Esophagus muscularis mucosa (tissue), 4 donors: ENCODE data around the gene FGFBP1. TPM values are rescaled to one million over a fixed set of nuclear protein-coding genes. Genes with fewer than 3 reads are reported as not detected.
"Not testable (repeated sequence)": the region's sequence is repeated elsewhere in the genome, so short reads cannot be mapped to it uniquely, and the experiment has no call there.

ENCODE experiments used
- DNase-seq: peaks from one replicate; pipeline ENCODE4 v3.0.0-alpha.2; 2017; ENCODE audit errors: extremely low spot score
- H3K27ac ChIP-seq, 4 donors: fragments of 200-600 bp; sonication (generic); replicated peaks in 1 of 4; 1 replicate in 3 of 4; 2 replicates in 1 of 4; pipeline ENCODE4 v1.5.1; 2016 to 2019; ENCODE audit warnings: mild to moderate bottlenecking in 1 of 4
- H3K27me3 ChIP-seq, 4 donors: fragments of 200-600 bp; sonication (generic); one replicate each; pipeline versions ENCODE4 v1.5.1 to v1.6.0; 2016 to 2019
- H3K36me3 ChIP-seq, 4 donors: fragments of 200-600 bp; sonication (generic); one replicate each; pipeline ENCODE4 v1.5.1; 2016 to 2019
- H3K4me1 ChIP-seq, 4 donors: fragments of 200-600 bp; sonication (generic); one replicate each; pipeline ENCODE4 v1.5.1; 2016 to 2019
- H3K4me3 ChIP-seq, 4 donors: fragments of 200-600 bp; sonication (generic); 1 replicate in 2 of 4; 2 replicates in 2 of 4; pipeline ENCODE4 v1.5.1; 2016 to 2019; ENCODE audit warnings: mild to moderate bottlenecking in 4 of 4, moderate library complexity in 1 of 4
- H3K9me3 ChIP-seq, 4 donors: fragments of 200-600 bp; sonication (generic); 1 replicate in 3 of 4; 2 replicates in 1 of 4; pipeline ENCODE4 v1.5.1; 2016 to 2019
- CTCF ChIP-seq, 3 experiments: fragments of 200-600 bp in 2 of 3; fragments of 450-650 bp in 1 of 3; sonication (generic) in 2 of 3; IDR thresholded peaks; one replicate each; pipeline ENCODE4 v1.5.1; 2017 to 2019; ENCODE audit warnings: antibody characterized with exemption in 3 of 3, mild to moderate bottlenecking in 2 of 3, moderate library complexity in 1 of 3
- EP300 ChIP-seq: sonication (generic); formaldehyde crosslinking; IDR thresholded peaks from one replicate; pipeline ENCODE4 v1.6.1; 2017; ENCODE audit warnings: antibody characterized with exemption
- POLR2A ChIP-seq: fragments of 450-650 bp; IDR thresholded peaks from one replicate; pipeline ENCODE4 v1.6.1; 2017; ENCODE audit warnings: antibody characterized with exemption, moderate library complexity, mild to moderate bottlenecking, low read depth
- POLR2AphosphoS5 ChIP-seq, 2 donors: sonication (generic); formaldehyde crosslinking; IDR thresholded peaks; one replicate each; pipeline ENCODE4 v1.6.1; 2017; ENCODE audit warnings: antibody characterized with exemption in 2 of 2
- WGBS: methylation state at CpG from one replicate; pipeline ENCODE4 v1.1.5; 2018; 5-methylcytosine and 5-hydroxymethylcytosine counted together
- intact Hi-C: fragments of 100-400 bp; cut with DNase I; formaldehyde crosslinking; loops from one replicate; pipeline ENCODE4 v1.15.1; 2023
- total RNA-seq, 4 donors: library from RNA; depleted of rRNA; stranded (reverse); fragments of >200 nt; gene quantifications; one replicate each; pipeline versions ENCODE4 v1.1.0 to v1.2.1, GENCODE V29; 2016

FGFBP1 gene
- total RNA-seq, 4 donors from 2014 or later, result 0.33 to 0.92 (median 0.52) TPM; not detected in 1

- intact Hi-C loops, result no loop called here
- H3K27ac ChIP-seq, result no peak overlapping the region
- no peaks in the 10 kb centered on the region for H3K36me3 ChIP-seq
- no peak for TF ChIP-seq POLR2A
- no peak for TF ChIP-seq EP300
- H3K4me1 ChIP-seq, result peaks cover 0 to 30% (median 23%) of the 10 kb centered on the region in 4 donors
- WGBS, result 83% methylated on average over 3 of the region's 3 CpGs
- no peak overlapping the region for H3K4me3 ChIP-seq
- no peaks in the 10 kb centered on the region for H3K9me3 ChIP-seq
- no peak for DNase-seq
- no peaks in the 10 kb centered on the region for H3K27me3 ChIP-seq
Observed at GRCh38 chr4:15925830-15926229, 12.7 kb downstream of the FGFBP1 start.

- WGBS, result 100% methylated on average over 1 of the region's 1 CpG
Observed at GRCh38 chr4:15921592-15921932, 17.0 kb downstream of the FGFBP1 start.

GRCh38 chr4:15920723-15921591, 17.6 kb downstream of the FGFBP1 start:
- Histone ChIP-seq H3K27ac (no peak overlapping the region), H3K4me3 (no peak overlapping the region), H3K4me1 (peaks cover 0 to 10% (median 4%) of the 10 kb centered on the region in 4 donors), H3K9me3 (no peaks in the 10 kb centered on the region), H3K36me3 (no peaks in the 10 kb centered on the region), H3K27me3 (no peaks in the 10 kb centered on the region)
- WGBS, result 52% methylated on average over 4 of the region's 4 CpGs
- TF ChIP-seq POLR2A (no peak), POLR2AphosphoS5 (IDR thresholded peaks at IDR 0.05) (peak in 1 of 2 donors; percentile 83)
- intact Hi-C loops, result no loop called here
- DNase-seq, result no peak

More at GRCh38 chr4:15921592-15921932, 17.0 kb downstream of the FGFBP1 start:
- no peak for DNase-seq
- peaks cover 0 to 10% (median 4%) of the 10 kb centered on the region in 4 donors for H3K4me1 ChIP-seq
- intact Hi-C loops, result no loop called here
- no peaks in the 10 kb centered on the region for H3K27me3 ChIP-seq
- TF ChIP-seq CTCF (IDR thresholded peaks at IDR 0.05) (no peak), POLR2A (no peak), EP300 (no peak), POLR2AphosphoS5 (IDR thresholded peaks at IDR 0.05) (no peak)
- no peaks in the 10 kb centered on the region for H3K36me3 ChIP-seq
- H3K27ac ChIP-seq, result no peak overlapping the region
- no peaks in the 10 kb centered on the region for H3K9me3 ChIP-seq
- no peak overlapping the region for H3K4me3 ChIP-seq

GRCh38 chr4:15918484-15919129, 19.9 kb downstream of the FGFBP1 start:
- Histone ChIP-seq H3K36me3 (no peaks in the 10 kb centered on the region), H3K4me1 (peaks cover 0 to 10% (median 4%) of the 10 kb centered on the region in 4 donors), H3K4me3 (no peak overlapping the region), H3K9me3 (no peaks in the 10 kb centered on the region), H3K27me3 (no peaks in the 10 kb centered on the region), H3K27ac (no peak overlapping the region)
- TF ChIP-seq POLR2AphosphoS5 (IDR thresholded peaks at IDR 0.05) (no peak), POLR2A (no peak), CTCF (IDR thresholded peaks at IDR 0.05) (no peak), EP300 (no peak)
- no peak for DNase-seq
- 79% methylated on average over 4 of the region's 4 CpGs for WGBS
- intact Hi-C loops, result no loop called here

GRCh38 chr4:15917297-15917696, 21.2 kb downstream of the FGFBP1 start:
- intact Hi-C loops, result no loop called here
- Histone ChIP-seq H3K4me3 (no peak overlapping the region), H3K27ac (no peak overlapping the region), H3K27me3 (no peaks in the 10 kb centered on the region), H3K36me3 (no peaks in the 10 kb centered on the region), H3K4me1 (peaks cover 0 to 18% (median 8%) of the 10 kb centered on the region in 4 donors), H3K9me3 (no peaks in the 10 kb centered on the region)
- TF ChIP-seq CTCF (IDR thresholded peaks at IDR 0.05) (no peak), POLR2AphosphoS5 (IDR thresholded peaks at IDR 0.05) (no peak), EP300 (no peak)
- WGBS, result 95% methylated on average over 2 of the region's 2 CpGs
- no peak for DNase-seq

- intact Hi-C loops, H3K9me3 ChIP-seq, H3K36me3 ChIP-seq, H3K4me3 ChIP-seq, H3K27ac ChIP-seq, DNase-seq, H3K27me3 ChIP-seq: not testable (repeated sequence)
- 97% methylated on average over 9 of the region's 9 CpGs for WGBS
- peaks cover 0 to 20% (median 10%) of the 10 kb centered on the region in 4 donors for H3K4me1 ChIP-seq
Observed at GRCh38 chr4:15916358-15916757, 22.2 kb downstream of the FGFBP1 start.
